Measurements from ENCODE around the gene ANKHD1.

Gene ANKHD1

DNA sequence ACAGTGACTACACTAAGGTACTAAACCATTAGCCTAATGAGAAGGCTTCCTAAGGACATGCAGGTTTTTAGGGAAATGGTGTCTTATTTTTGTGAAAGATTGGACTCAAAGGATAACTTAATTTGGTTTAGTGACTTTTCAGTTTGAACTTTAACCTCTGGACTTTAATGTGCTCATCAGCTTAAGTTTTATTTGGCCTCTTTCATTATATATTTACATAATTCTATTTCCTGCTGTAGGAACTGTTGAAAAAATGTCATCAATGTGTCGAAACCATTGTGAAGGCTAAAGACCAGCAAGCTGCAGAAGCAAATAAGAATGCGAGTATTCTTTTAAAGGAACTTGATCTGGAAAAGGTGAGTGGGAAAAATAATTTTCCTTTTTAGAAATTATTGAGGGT lies 111.5 kb downstream of the ANKHD1 start:
- Histone ChIP-seq H3K9me3 (ENCODE audit: control insufficient read depth, low read length) (no peaks in the 10 kb centered on the region), H3K36me3 (ENCODE audit: control insufficient read depth, insufficient read depth, low read length) (peaks cover 56% of the 10 kb centered on the region), H3K4me1 (ENCODE audit: control insufficient read depth, insufficient read depth, low read length, poor library complexity, severe bottlenecking) (no peaks in the 10 kb centered on the region), H3K27ac (ENCODE audit: insufficient read depth, low read length, poor library complexity, severe bottlenecking) (no peak overlapping the region), H3K27me3 (replicated peaks; ENCODE audit: control insufficient read depth, insufficient read depth, low read length, poor library complexity, severe bottlenecking) (no peaks in the 10 kb centered on the region), H3K4me3 (ENCODE audit: insufficient read depth, low read depth, low read length, poor library complexity, severe bottlenecking) (no peak overlapping the region)
- DNase-seq: no peak

DNA sequence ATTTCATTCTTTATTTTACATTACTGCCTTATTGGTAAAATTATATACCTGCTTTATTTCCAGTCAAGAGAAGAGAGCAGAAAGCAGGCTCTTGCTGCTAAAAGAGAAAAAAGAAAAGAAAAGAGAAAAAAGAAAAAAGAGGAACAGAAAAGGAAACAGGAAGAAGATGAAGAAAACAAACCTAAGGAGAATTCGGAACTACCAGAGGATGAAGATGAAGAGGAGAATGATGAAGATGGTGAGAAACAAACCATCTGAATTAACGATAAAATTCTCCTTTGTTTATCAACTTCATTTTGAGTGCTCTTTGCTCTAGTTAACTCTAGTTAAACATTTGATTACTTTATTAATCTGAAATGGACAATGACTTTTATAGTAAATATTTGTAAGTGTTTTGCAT lies 122.4 kb downstream of the ANKHD1 start:
- Histone ChIP-seq H3K36me3 (ENCODE audit: control insufficient read depth, insufficient read depth, low read length) (peaks cover 47% of the 10 kb centered on the region), H3K27me3 (replicated peaks; ENCODE audit: control insufficient read depth, insufficient read depth, low read length, poor library complexity, severe bottlenecking) (no peaks in the 10 kb centered on the region), H3K4me3 (ENCODE audit: insufficient read depth, low read depth, low read length, poor library complexity, severe bottlenecking) (no peak overlapping the region), H3K4me1 (ENCODE audit: control insufficient read depth, insufficient read depth, low read length, poor library complexity, severe bottlenecking) (no peaks in the 10 kb centered on the region), H3K9me3 (ENCODE audit: control insufficient read depth, low read length) (no peaks in the 10 kb centered on the region), H3K27ac (ENCODE audit: insufficient read depth, low read length, poor library complexity, severe bottlenecking) (no peak overlapping the region)
- no peak for DNase-seq

DNA sequence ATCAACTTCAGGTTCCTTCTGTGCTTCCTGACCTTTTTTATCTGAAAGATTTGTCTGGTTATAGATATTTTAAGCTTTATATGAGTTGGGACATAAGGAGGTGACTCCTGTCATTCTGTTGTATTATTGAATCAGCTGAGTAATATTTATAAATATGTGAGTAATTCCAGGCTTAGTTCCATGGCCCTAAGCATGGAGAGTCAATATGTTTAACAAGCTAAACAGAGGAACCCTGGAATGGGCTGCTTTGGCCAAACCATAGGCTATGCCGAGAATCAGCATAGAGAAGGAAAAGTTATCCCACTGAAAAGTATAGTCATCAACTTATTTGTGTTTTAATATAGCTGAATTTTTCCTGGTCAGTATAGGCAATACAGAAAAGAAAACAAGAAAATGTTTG lies 138.6 kb downstream of the ANKHD1 start:
- no peak for DNase-seq
- Histone ChIP-seq H3K4me1 (ENCODE audit: control insufficient read depth, insufficient read depth, low read length, poor library complexity, severe bottlenecking) (no peaks in the 10 kb centered on the region), H3K27ac (ENCODE audit: insufficient read depth, low read length, poor library complexity, severe bottlenecking) (no peak overlapping the region), H3K4me3 (ENCODE audit: insufficient read depth, low read depth, low read length, poor library complexity, severe bottlenecking) (no peak overlapping the region), H3K36me3 (ENCODE audit: control insufficient read depth, insufficient read depth, low read length) (peaks cover 67% of the 10 kb centered on the region), H3K9me3 (ENCODE audit: control insufficient read depth, low read length) (no peaks in the 10 kb centered on the region), H3K27me3 (replicated peaks; ENCODE audit: control insufficient read depth, insufficient read depth, low read length, poor library complexity, severe bottlenecking) (no peaks in the 10 kb centered on the region)

DNA sequence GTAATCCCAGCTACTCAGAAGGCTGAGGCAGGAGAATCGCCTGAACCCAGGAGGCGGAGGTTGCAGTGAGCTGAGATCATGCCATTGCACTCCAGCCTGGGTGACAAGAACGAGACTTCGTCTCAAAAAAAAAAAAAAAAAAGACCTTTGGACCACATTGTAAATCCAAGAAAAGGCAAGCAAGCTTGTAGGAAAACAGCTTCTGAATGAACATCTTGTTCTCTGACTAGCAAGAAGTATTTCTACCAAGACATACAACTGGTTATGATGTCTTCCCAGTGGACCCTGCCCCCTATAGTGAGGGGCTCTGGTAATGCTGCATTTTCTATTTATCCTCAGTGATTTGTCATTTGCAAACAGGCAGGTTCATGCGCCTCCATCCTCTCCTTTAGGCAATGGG lies 141.3 kb downstream of the ANKHD1 start:
- H3K36me3 ChIP-seq (ENCODE audit: control insufficient read depth, insufficient read depth, low read length): peaks cover 55% of the 10 kb centered on the region

DNA sequence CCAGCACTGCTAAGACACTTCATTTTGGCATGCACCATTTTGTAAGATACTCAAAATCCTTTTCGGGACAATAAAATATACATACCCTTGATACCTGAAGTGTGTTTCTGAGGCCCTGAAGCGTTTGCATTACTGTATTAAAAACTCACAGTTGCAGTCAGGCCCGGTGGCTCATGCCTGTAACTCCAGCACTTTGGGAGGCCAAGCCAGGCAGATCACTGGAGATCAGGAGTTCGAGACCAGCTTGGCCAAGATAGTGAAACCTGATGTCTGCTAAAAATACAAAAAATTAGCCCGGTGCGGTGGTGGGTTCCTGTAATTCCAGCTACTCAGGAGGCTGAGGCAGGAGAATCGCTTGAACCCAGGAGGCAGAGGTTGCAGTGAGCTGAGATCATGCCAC lies 143.4 kb downstream of the ANKHD1 start:
- no peaks in the 10 kb centered on the region for H3K27me3 ChIP-seq (replicated peaks; ENCODE audit: control insufficient read depth, insufficient read depth, low read length, poor library complexity, severe bottlenecking)
- peaks cover 23% of the 10 kb centered on the region for H3K4me1 ChIP-seq (ENCODE audit: control insufficient read depth, insufficient read depth, low read length, poor library complexity, severe bottlenecking)
- no peaks in the 10 kb centered on the region for H3K9me3 ChIP-seq (ENCODE audit: control insufficient read depth, low read length)
- peaks cover 43% of the 10 kb centered on the region for H3K36me3 ChIP-seq (ENCODE audit: control insufficient read depth, insufficient read depth, low read length)
- H3K4me3 ChIP-seq (ENCODE audit: insufficient read depth, low read depth, low read length, poor library complexity, severe bottlenecking): no peak overlapping the region
- no peak for DNase-seq
- H3K27ac ChIP-seq (ENCODE audit: insufficient read depth, low read length, poor library complexity, severe bottlenecking): no peak overlapping the region

More for the DNA sequence above, 141.3 kb downstream of the ANKHD1 start:
- no peak for DNase-seq
- Histone ChIP-seq H3K27ac (ENCODE audit: insufficient read depth, low read length, poor library complexity, severe bottlenecking) (no peak overlapping the region), H3K9me3 (ENCODE audit: control insufficient read depth, low read length) (no peaks in the 10 kb centered on the region), H3K4me1 (ENCODE audit: control insufficient read depth, insufficient read depth, low read length, poor library complexity, severe bottlenecking) (peaks cover 12% of the 10 kb centered on the region), H3K27me3 (replicated peaks; ENCODE audit: control insufficient read depth, insufficient read depth, low read length, poor library complexity, severe bottlenecking) (no peaks in the 10 kb centered on the region), H3K4me3 (ENCODE audit: insufficient read depth, low read depth, low read length, poor library complexity, severe bottlenecking) (no peak overlapping the region)

DNA sequence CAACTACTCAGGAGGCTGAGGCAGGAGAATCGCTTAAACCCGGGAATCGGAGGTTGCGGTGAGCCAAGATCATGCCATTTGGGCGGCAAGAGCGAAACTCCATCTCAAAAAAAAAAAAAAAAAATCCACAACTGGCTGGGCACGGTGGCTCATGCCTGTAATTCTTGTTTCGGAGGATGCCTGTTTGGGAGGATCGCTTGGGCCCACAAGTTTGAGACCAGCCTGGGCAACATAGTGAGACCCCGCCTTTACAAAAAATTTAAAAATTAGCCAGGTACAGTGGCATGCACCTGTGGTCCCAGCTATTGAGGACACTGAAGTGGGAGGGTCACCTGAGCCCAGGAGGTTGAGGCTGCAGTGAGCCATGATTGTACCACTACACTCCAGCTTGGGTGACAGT lies 144.0 kb downstream of the ANKHD1 start:
- Histone ChIP-seq H3K27ac (ENCODE audit: insufficient read depth, low read length, poor library complexity, severe bottlenecking) (no peak overlapping the region), H3K27me3 (replicated peaks; ENCODE audit: control insufficient read depth, insufficient read depth, low read length, poor library complexity, severe bottlenecking) (no peaks in the 10 kb centered on the region), H3K36me3 (ENCODE audit: control insufficient read depth, insufficient read depth, low read length) (peaks cover 43% of the 10 kb centered on the region), H3K4me1 (ENCODE audit: control insufficient read depth, insufficient read depth, low read length, poor library complexity, severe bottlenecking) (peaks cover 23% of the 10 kb centered on the region), H3K9me3 (ENCODE audit: control insufficient read depth, low read length) (no peaks in the 10 kb centered on the region), H3K4me3 (ENCODE audit: insufficient read depth, low read depth, low read length, poor library complexity, severe bottlenecking) (no peak overlapping the region)
- DNase-seq: no peak

DNA sequence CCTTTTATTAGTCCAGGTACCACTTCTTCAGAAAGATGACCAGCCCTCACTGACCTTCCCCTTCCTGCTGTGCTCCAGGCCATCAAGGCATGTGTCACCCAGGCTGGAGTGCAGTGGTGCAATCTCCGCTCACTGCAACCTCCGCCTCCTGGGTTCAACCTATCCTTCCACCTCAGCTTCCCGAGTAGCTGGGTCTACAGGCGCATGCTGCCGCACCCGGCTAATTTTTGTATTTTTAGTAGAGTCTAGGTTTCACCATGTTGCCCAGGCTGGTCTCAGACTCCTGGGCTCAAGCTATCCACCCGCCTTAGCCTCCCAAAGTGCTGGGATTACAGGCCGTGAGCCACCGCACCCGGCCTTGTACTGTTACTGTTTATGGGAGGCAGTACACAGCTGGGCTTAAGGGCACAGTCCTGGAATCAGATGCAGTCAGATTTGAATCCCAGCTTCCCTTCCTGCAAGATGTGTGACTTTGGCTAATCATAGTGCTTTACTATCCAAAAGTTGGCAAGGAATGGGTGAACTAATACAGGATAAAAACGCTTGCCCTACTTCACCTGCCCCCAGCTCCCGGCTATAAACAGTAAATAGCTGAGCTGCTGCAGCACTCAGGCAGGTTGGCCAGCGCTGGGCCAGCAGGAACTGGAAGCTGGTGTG lies 145.3 kb downstream of the ANKHD1 start:
- no peak for DNase-seq

DNA sequence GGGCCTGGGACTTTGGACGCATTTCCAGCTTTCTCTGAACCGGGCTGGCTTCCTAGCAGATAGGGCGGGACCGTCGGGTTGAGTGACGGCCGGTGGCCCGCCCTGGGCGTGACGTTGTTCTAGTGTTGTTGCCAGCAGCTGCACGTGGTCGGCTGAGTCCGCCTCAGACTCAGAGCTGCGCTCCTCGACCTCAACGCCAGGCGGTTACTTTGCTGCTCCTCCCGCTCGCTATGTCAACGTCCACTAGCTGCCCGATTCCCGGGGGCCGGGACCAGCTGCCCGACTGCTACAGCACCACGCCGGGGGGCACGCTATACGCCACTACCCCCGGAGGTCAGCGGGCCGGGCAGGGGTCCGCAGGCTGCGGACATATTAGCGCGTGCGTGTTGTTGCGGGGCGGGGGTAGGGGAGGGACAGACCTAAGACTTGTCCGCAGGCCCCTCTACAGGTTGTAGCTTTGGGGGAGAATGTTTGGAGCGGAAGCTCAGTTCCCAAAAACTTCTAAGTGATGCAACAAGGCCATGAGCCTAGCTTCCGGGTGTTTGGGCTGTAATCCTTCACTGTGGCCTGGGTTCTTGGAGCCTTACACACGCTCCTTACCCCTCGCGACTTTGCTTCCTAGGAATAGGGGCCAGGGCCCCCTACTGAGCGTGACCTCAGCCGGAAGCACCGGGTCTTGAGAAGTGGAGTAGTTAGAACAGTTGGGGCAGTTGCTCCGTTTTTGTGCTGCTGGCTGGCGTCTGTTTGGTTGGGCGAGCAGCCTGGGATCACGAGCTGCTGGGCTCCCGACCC lies 146.1 kb downstream of the ANKHD1 start, which contains the start of gene EIF4EBP3:
TSS of gene EIF4EBP3 (plus strand) at position 155 of the 792 bp plus-strand sequence. CDS start at position 231, 76 bp downstream.
- H3K4me1 ChIP-seq (ENCODE audit: control insufficient read depth, insufficient read depth, low read length, poor library complexity, severe bottlenecking): peaks cover 23% of the 10 kb centered on the region
- no peaks in the 10 kb centered on the region for H3K27me3 ChIP-seq (replicated peaks; ENCODE audit: control insufficient read depth, insufficient read depth, low read length, poor library complexity, severe bottlenecking)
- no peaks in the 10 kb centered on the region for H3K9me3 ChIP-seq (ENCODE audit: control insufficient read depth, low read length)
- peak; percentile 69 to 83 (median 78) for DNase-seq
- peak within 1 kb of the TSS; percentile 83 for H3K27ac ChIP-seq (ENCODE audit: insufficient read depth, low read length, poor library complexity, severe bottlenecking)
- H3K4me3 ChIP-seq (ENCODE audit: insufficient read depth, low read depth, low read length, poor library complexity, severe bottlenecking): peak within 1 kb of the TSS; percentile 71
- H3K36me3 ChIP-seq (ENCODE audit: control insufficient read depth, insufficient read depth, low read length): peaks cover 41% of the 10 kb centered on the region

More for the DNA sequence above, 145.3 kb downstream of the ANKHD1 start:
- Histone ChIP-seq H3K4me3 (ENCODE audit: insufficient read depth, low read depth, low read length, poor library complexity, severe bottlenecking) (peak overlapping the region; percentile 71), H3K27me3 (replicated peaks; ENCODE audit: control insufficient read depth, insufficient read depth, low read length, poor library complexity, severe bottlenecking) (no peaks in the 10 kb centered on the region), H3K9me3 (ENCODE audit: control insufficient read depth, low read length) (no peaks in the 10 kb centered on the region), H3K4me1 (ENCODE audit: control insufficient read depth, insufficient read depth, low read length, poor library complexity, severe bottlenecking) (peaks cover 23% of the 10 kb centered on the region), H3K27ac (ENCODE audit: insufficient read depth, low read length, poor library complexity, severe bottlenecking) (peak overlapping the region; percentile 83), H3K36me3 (ENCODE audit: control insufficient read depth, insufficient read depth, low read length) (peaks cover 42% of the 10 kb centered on the region)

DNA sequence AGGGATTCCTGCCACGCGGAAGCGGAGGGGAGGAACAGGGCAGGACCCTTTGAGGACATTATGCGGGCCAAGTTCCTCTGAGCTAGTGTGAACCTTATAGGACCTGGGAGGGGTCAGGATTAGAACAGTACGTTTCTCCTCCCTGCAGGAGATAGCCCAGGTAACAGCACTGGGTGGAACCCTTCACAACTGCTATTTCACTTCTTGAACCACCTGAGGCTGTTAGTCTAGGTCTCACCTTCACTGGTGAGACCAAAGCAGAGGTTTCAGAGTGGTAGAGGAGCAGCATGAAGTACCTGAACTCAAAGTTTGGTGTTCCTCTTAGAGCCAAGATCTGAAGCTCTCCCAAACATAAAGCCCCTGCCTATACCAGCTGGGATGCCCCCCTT lies 146.7 kb downstream of the ANKHD1 start:
- no peak for DNase-seq
- Histone ChIP-seq H3K27me3 (replicated peaks; ENCODE audit: control insufficient read depth, insufficient read depth, low read length, poor library complexity, severe bottlenecking) (no peaks in the 10 kb centered on the region), H3K4me1 (ENCODE audit: control insufficient read depth, insufficient read depth, low read length, poor library complexity, severe bottlenecking) (peaks cover 23% of the 10 kb centered on the region), H3K4me3 (ENCODE audit: insufficient read depth, low read depth, low read length, poor library complexity, severe bottlenecking) (peak overlapping the region; percentile 71), H3K36me3 (ENCODE audit: control insufficient read depth, insufficient read depth, low read length) (peaks cover 37% of the 10 kb centered on the region), H3K27ac (ENCODE audit: insufficient read depth, low read length, poor library complexity, severe bottlenecking) (peak overlapping the region; percentile 83), H3K9me3 (ENCODE audit: control insufficient read depth, low read length) (no peaks in the 10 kb centered on the region)

DNA sequence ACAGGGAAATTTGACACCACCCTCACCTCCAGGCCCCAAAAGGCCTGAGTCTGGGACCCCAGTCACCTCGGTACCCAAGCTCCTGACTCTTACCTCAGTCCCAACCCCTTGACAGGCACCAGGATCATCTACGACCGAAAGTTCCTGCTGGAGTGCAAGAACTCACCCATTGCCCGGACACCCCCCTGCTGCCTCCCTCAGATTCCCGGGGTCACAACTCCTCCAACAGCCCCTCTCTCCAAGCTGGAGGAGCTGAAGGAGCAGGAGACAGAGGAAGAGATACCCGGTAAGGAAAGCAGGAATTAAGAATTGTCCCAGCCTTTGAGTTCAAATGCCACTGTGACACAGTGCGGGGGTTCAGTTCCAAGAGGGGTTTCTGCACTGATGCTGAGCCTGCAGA lies 147.2 kb downstream of the ANKHD1 start:
- Histone ChIP-seq H3K9me3 (ENCODE audit: control insufficient read depth, low read length) (no peaks in the 10 kb centered on the region), H3K4me1 (ENCODE audit: control insufficient read depth, insufficient read depth, low read length, poor library complexity, severe bottlenecking) (peaks cover 23% of the 10 kb centered on the region), H3K36me3 (ENCODE audit: control insufficient read depth, insufficient read depth, low read length) (peaks cover 36% of the 10 kb centered on the region), H3K27ac (ENCODE audit: insufficient read depth, low read length, poor library complexity, severe bottlenecking) (peak overlapping the region; percentile 83), H3K4me3 (ENCODE audit: insufficient read depth, low read depth, low read length, poor library complexity, severe bottlenecking) (no peak overlapping the region), H3K27me3 (replicated peaks; ENCODE audit: control insufficient read depth, insufficient read depth, low read length, poor library complexity, severe bottlenecking) (no peaks in the 10 kb centered on the region)
- no peak for DNase-seq
